Nasal cavity respiratory epithelium epithelial cell of viscerocranial mucosa (primary cell): Measurements from ENCODE around the gene IL13. TPM values are rescaled to one million over a fixed set of nuclear protein-coding genes. Genes with fewer than 3 reads are reported as not detected.

ENCODE experiments used
- total RNA-seq: library from RNA; depleted of rRNA; stranded (reverse); fragments of >200 nt; gene quantifications from 2 replicates; pipeline ENCODE4 v1.2.3, GENCODE V29; 2014

Gene IL13
- not detected in 2 replicates for total RNA-seq

GRCh38 chr5:132657676-132658380 lies at the start of gene IL13:
TSS of gene IL13 (plus strand) at chr5:132658173. CDS start at chr5:132658187, 14 bp downstream.

GRCh38 chr5:132673939-132674630 lies 16.1 kb downstream of the IL13 start, which contains the start of gene IL4:
TSS of gene IL4 (plus strand) at chr5:132673989. CDS start at chr5:132674051, 62 bp downstream.

Other genes with a start within 250 kb of the IL13 start
- gene IRF1, start 167.4 kb upstream of the IL13 start, total RNA-seq, result 5.1 and 23.5 TPM in 2 replicates
- not detected in 2 replicates for gene IL5, start 114.7 kb upstream of the IL13 start, total RNA-seq
- gene RAD50, start 101.2 kb upstream of the IL13 start, total RNA-seq, result 39.3 and 86.1 TPM in 2 replicates
- not detected in 2 replicates for gene IL4, start 15.8 kb downstream of the IL13 start, total RNA-seq
- 10.6 and 14.4 TPM in 2 replicates for gene KIF3A, start 79.4 kb downstream of the IL13 start, total RNA-seq
- 0.28 TPM in 1 of 2 replicates, not detected in the other for gene CCNI2, start 89.3 kb downstream of the IL13 start, total RNA-seq
- 20.5 and 43.4 TPM in 2 replicates for gene SEPTIN8, start 119.1 kb downstream of the IL13 start, total RNA-seq
- not detected in 2 replicates for gene SOWAHA, start 155.1 kb downstream of the IL13 start, total RNA-seq
- gene SHROOM1, start 172.5 kb downstream of the IL13 start, total RNA-seq, result 0.68 and 3.1 TPM in 2 replicates
- gene GDF9, start 208.3 kb downstream of the IL13 start, total RNA-seq, result 0.34 and 0.57 TPM in 2 replicates
- gene UQCRQ, start 208.5 kb downstream of the IL13 start, total RNA-seq, result 67.3 and 107 TPM in 2 replicates
- gene LEAP2, start 215.5 kb downstream of the IL13 start, total RNA-seq, result under 0.01 and 0.28 TPM in 2 replicates